AG20443 (cell line): ENCODE data around the gene CDKN2AIP.

Experiments used
- DNase-seq: peaks from one replicate; pipeline ENCODE4 v3.0.0; 2012; ENCODE audit warnings: low spot score, mixed read lengths

CDKN2AIP gene, protein sequence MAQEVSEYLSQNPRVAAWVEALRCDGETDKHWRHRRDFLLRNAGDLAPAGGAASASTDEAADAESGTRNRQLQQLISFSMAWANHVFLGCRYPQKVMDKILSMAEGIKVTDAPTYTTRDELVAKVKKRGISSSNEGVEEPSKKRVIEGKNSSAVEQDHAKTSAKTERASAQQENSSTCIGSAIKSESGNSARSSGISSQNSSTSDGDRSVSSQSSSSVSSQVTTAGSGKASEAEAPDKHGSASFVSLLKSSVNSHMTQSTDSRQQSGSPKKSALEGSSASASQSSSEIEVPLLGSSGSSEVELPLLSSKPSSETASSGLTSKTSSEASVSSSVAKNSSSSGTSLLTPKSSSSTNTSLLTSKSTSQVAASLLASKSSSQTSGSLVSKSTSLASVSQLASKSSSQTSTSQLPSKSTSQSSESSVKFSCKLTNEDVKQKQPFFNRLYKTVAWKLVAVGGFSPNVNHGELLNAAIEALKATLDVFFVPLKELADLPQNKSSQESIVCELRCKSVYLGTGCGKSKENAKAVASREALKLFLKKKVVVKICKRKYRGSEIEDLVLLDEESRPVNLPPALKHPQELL

DNA sequence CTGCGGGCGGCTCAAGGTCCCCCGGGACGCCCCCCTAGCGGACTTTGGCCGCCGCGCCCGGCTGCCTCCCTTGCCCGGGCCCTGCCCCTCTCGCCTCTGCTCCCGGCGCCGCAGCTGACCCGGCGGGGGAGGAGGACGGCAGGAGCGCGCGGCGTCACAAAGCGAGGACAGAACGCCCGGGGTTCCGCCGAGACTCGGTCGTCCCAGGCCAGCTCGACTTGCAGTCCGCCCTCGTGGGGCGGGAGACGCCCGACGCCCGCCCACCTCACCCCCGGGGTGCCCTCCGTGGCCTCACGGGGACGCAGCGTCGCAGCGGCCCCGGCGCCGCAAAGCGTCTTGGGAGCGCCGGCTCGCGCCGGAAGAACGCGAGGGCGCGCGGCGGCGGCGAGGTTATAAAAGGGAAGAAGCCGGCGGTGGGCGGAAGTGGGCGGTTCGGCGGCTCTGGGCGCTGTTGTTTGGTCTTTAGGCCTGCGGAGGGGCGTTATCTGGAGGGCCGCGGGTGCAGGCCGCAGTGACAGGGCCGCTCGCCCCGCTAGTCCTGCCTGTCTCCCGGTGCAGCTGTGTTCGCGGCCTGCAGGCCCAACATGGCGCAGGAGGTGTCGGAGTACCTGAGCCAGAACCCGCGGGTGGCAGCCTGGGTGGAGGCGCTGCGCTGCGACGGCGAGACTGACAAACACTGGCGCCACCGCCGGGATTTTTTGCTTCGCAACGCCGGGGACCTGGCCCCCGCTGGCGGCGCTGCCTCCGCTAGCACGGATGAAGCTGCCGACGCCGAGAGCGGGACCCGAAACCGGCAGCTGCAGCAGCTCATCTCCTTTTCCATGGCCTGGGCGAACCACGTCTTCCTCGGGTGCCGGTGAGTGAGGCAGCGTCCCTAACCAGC lies at the start of gene CDKN2AIP:
Gene CDKN2AIP (plus strand): TSS at position 423 of the 883 bp plus-strand sequence. CDS start 162 bp downstream, at position 585.
- DNase-seq: peak; percentile 97

DNA sequence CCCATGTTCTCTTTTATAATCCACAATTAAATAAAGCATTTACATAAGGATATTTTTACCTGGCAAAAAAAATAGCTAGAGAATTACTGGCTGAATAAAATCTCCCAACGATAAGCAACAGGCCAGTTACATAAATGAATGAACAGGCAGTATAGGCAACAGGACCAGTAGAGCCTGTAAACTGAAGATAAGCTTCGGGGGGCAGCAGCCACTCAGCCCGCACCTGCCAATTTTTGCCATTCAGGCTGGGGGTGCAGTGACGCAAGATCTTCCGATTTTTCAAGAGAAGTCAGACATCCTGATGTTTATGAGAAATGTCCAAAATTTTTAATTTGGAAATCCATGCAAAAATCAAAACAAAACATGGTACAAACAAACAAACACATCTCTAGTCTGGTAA lies 49.0 kb upstream of the CDKN2AIP start:
- DNase-seq: no peak

DNA sequence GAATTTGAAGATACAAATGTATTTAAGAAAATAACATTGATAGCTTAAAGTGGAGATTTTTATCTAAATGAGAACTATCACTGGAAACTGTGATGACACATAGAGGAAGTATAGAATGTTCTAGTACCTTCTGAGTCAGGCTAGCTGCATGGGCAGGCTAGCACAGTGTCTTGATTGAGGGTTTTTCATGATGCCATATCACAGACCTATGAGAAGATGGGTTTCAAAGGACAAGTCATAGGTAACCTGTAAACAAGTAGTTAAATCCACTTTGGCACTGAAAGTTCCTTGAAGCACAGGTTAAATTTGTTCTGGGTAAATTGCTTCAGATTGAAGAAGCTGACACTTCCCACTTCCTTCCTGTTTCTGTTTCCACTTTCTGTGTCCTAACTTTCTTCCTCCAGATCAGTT lies 48.2 kb upstream of the CDKN2AIP start:
- no peak for DNase-seq

DNA sequence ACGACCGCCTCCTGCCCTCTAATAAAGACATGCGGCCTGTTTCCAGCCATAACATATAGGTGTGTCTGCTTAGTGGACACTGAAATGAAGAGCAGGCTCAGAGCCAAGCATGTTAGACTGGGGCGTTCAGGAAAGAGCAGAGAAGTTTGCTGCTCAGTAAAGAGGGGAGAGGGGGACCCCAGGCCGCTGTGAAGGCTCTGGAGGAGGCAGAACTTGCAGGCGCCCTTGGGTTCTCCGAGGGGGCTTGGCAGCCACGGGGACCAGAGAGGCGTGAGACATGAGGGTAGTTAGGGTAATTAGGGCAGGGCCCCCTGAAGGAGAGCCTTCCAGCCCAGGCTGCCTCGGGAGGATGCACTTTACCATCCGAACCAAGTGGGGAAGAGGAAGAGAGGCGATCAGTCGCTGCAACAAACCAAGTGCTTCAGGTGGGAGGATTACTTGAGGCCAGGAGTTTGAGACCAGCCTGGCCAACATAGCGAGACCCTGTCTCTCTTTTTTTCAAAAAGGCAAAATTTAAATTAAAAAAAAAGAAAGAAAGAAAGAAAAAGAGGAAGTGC lies 46.6 kb upstream of the CDKN2AIP start:
- no peak for DNase-seq

DNA sequence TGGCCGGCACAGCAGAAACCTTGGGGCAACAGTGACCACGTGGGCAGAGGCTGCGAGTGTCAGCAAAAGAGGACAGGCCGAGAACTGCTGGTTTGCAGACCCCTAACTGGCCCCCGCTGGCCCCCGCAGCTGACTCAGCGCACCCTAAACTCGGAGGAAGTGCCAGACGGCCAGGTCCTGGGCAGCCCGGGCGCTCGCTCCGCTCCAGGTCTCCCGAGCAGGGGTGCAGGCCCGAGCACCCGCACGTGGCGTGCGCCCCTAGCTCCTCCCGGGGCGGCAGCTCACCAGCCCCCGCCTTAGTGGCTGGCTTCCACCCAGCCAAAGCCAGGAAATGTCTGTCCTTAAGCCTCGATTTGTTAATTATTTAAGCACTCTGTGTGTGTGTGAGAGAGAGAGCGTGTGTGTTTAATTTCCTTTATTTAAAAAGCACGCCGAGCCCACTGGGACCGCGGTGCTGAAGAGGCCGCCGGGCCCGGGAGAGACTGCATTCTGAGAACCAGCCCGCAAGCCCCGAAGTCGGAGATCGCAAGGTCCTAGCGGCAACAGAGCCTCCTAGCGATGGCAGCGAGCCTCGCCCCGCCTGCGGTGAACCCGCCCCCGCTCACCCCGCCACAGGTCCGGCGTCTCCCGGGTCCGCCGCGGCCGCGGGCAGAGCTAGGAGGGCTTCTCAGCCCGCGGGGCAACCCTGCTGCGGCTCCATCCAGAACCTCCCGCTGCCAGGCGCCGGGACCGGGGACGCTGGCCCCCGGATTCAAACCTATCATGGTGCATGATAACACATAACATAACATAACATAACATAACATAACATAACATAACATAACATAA lies 45.9 kb upstream of the CDKN2AIP start:
- peak; percentile 94 for DNase-seq

DNA sequence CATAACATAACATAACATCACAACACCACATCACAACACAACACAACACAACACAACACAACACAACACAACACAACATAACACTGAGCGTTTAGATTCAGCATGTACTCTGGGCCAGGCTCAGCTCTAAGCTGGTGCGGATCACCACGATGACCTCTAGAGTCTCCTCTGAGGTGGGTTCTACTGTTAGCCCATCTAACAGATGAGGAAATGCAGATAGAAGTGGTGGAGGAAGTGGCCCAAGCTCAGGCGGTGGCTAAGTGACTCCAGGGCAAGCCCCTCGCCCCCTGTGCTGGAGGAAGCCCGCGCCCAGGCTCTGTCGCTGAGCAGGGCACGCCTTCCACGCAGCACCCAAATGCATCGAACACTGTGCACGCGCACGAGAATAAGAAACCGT lies 45.3 kb upstream of the CDKN2AIP start:
- DNase-seq: no peak

DNA sequence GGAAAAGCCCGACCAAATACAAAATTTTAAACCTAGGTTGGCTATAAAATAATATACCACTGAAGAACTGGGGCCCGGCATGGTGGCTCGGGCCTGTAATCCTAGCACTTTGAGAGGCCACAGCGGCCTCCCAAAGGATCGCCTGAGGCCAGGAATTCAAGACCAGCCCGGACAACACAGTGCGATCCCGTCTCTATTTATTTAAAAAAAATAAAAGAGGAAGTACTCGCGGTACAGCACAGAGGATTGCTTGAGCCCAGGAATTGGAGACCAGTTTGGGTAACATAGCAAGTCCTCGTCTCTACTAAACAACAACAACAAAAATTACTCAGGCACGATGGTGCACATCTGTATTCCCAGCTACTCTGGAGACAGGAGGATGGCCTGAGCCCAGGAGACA lies 44.8 kb upstream of the CDKN2AIP start:
- no peak for DNase-seq

DNA sequence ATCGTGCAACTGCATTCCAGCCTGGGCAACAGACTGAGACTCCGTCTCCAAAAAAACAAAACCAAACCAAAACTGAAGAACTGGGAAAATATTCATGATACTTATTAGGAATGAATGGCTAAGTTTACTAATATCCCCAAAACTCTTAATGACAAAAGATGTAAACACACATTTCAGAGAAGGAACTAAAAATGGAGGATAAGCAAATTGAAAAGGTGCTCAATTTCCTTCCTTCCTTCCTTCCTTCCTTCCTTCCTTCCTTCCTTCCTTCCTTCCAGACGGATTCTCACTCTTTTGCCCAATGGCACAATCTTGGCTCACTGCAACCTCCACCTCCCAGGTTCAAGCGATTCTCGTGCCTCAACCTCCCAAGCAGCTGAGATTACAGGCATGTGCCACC lies 44.4 kb upstream of the CDKN2AIP start:
- DNase-seq: no peak

DNA sequence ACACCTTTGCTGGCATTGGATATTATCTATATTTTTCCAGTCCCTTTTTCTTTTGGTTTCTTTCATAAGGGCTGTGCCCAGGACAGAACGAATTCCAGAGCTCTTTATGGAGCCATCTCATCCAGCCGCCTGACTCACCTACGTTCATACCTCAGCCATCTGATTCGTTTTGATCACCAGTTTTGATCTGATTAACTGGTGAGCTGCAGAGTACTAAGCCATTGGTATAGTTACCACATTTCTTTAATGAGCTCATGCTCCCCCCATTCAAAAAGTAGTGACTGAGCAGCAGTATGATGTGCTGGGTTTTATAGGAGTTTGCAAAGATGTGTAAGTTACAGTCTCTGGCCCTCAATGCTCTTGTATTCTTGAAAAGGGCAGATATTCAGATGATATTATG lies 43.0 kb upstream of the CDKN2AIP start:
- no peak for DNase-seq

DNA sequence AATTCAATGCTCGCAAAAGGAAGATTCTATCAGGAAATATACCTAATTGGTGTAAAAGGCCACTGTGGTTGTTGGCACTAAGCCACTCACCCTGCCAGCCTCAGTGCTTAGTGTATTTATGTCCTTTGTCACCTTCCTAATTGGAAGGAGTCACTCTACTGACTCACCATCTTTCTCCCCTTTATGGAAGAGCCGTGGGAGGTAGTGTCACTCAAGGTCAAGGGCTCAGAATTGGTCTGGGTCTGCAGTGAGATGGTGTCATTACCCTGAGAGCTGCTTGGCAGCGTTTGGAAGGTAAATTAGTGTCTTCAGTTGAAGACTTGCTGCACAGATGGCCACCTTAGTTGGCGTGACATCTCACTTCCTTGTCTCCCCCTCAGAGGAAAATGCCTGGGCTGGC lies 41.7 kb upstream of the CDKN2AIP start:
- no peak for DNase-seq

DNA sequence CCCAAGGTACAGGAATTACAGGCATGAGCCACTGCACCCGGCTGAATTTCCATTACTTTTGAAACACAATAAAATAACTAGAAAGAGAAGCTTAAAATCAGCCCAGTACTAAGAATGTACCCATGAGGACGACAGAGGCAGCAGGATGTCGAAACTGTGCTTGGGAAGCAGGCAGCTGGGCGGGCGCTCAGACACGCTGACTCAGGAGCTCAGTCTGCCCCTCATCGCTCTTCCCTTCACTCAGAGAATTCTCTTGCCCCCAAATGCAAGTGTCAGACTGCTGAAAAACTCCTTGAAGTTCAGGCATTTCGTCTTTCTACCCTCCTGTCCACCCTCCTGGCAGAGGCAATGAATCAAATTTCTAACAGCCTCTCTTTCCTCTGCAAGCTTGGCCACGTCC lies 41.0 kb upstream of the CDKN2AIP start:
- no peak for DNase-seq

DNA sequence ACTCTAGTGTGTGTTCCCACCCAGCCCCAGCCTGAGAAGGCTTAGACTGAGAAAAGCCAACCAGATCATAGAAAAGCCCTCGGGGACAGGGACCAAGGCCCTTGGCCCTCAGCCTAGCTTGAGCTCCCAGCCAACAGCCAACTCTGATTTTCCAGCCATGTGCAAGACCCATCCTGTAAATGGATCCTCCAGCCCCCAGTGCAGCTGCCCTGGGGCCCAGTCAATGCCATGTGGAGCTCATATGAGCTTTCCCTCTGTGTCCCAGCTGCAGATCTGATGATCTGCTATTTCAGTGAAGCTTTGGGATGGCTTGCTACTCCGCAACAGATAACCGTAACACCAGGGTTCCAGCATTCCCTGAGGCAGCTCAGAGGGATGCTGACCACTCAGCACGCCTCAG lies 40.5 kb upstream of the CDKN2AIP start:
- DNase-seq: no peak

DNA sequence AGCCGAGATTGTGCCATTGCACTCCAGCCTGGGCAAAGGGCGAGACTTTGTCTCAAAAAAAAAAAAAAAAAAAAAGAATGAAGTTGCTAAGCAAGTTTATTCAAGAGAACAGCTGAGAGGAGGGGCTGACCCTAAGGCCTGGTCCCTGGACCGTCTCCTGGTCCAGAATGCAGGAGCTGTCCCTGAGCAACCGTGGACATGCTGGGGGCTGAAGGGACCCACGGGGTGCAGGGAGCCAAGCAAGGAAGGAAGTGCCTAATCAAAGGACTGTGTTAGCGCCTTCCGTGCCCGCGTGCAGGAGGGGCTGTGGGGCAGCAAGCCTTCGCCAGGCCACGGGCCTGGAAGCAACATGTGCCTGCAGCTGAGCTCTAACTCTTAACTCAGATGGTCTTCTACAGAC lies 39.1 kb upstream of the CDKN2AIP start:
- DNase-seq: no peak

DNA sequence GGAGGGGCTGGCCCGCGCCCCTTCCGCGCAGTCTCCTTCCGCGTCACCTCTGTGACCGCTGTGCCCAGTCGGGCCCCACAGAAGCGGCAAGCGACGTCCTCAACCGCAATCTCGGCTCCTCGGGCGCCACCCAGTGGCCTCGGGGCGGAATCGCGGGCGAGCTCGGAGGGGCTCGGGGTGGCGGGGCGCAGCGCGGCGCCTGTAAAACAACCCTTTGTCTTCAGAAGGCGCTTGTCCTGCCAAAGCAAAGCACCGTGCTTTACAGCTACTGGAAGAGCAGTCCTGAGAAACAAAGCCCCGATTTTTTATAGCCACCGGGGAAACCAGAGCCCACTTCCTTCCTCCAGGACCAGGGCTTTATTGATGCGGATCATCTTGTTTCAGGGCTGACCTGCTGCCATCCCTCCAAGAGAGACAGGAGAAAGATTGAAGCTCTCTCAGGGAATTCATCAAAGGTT lies 37.3 kb upstream of the CDKN2AIP start:
- DNase-seq: peak; percentile 91

DNA sequence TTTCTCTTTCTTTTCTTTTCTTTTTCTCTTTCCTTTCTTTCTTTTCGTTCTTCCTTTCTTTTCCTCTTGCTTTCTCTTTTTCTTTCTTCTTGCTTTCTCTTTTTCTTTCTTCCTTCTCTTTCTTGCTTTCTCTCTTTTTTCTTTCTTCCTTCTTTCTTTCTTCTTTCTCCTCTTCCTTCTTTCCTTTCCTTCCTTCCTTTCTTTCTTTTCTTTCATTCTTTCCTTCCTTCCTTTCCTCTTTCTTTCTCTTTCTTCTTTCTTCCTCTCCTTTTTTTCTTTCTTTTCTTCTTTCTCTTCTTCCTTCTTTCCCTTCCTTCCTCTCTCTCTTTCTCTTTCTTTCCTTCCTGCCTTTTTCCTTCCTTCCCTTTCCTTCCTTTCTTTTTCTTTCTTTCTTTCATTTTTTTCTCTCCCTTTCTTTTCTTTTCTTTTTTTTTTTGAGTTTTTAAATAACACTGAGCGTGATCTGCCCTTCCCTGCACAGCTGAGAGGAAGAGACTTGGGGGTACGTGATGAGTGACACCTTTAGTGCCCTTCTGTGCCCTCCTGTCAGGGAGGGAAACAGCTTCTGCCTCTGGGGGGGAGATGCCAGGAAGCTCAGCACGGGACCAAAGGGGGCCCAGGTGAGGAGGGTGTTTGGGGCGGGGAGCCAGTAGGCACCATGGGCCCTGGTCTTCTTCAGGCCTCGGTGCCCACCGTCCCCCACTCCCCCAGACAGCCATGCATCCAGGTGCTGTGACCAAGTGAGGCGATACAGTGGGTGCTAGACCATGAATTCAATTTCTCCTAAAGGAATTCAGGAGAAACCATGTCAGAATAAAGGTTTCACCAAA lies 36.6 kb upstream of the CDKN2AIP start:
- DNase-seq: no peak

DNA sequence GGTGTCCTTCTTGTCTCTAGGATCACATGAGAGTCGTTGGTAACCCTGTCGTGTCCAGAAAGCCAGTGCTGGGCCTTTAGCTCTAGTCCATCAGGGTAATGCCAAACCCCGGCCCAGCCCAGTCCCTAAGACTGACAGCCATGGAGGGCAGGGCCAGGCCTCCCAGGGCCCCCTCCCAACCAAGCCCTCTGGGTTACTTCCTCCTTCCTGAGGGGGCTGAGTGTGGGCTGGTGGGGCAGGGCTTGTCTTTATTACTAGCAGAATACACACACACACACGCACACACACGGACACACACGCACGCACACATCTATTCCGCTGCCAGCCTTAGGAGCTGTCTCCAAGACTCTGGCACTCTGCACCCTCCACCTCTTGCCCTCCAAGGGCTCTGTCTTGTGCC lies 35.6 kb upstream of the CDKN2AIP start:
- no peak for DNase-seq

DNA sequence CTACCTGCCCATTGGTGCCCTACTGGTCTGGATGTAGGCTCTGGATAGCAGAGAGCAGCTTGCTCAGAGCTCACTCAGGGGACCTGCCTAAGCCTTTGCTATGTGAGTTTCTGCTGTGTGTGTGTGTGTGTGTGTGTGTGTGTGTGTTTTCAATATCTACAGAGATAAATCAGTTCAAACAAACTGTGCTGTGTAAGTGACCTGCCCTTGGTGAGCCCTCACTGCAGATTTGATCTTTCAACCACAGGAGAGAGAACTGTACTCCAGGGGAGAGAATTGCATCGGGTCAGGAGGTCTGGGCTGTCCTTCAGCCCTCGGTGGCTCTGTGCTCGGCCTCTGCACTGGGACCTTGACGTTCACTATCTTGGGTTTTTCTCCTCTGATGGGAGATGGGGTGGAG lies 35.0 kb upstream of the CDKN2AIP start:
- DNase-seq: no peak

DNA sequence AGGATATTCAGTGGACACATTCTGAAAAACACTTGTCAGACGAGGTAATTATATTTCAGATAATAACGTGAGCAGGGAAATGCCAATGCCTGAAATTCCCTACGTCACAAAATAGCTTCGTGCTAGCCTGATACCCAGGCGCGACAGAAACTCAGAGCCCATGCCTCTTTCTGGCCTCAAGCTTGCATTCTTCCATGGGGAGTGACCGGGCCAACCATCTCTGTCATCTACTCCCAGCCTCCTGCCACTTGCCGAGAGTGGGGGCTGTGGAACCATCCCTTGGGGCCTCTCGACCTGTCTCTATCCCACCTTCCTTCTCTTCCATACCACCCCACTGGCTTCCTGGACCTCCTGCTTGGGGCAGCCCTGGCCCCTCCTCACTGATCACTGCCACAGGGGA lies 34.5 kb upstream of the CDKN2AIP start:
- no peak for DNase-seq

DNA sequence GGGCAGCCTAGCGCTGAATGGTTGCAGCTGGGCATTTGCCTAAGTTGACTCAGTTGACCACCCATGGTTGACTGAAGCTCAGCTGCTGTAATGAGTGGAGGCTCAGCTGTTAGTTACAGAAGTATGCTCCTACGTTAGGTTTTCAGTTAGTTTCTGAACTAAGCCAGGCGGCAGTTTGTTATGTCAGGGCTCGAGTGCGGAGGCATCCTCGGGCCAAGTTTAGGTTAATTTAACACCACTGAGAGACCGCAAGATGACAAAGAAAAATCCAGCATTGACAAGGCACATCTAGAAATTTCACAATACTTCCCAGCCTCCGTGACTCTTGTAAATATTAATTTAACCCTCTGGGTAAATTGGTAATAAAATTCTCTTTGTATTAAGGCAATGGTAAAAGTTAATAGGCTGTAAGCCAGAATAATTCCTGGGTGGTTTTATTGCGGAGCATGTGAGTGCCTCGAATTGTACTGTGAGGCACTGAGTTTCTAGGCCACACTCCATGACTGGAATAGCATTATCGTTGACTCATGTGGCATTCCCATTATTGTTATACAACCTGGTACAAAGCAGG lies 33.1 kb upstream of the CDKN2AIP start:
- DNase-seq: no peak

DNA sequence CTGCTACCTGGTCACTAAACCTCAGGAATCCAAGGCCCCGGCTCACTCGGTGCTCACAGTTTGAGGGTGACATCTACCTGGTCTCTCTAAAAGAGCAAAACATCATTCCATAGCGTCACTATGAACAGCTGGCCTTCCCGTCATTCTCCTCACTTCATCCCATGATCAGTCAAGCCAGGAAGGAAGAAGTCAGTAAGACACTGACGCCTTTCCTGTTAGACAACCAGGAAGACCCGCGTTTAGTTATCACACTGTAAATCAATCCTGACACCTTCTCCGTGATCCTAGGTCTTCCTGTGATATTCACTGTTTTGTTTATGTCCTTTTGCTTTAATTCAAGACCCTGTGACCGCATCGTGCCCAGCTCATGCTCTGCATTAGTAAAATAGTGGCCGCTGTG lies 31.6 kb upstream of the CDKN2AIP start:
- DNase-seq: no peak
